ENCODE measurements around the gene EOMES. TPM values are rescaled to one million over a fixed set of nuclear protein-coding genes. Genes with fewer than 3 reads are reported as not detected.

Gene EOMES
- total and polyA plus RNA-seq, 12 donors = 0.10 to 1.2 (median 0.35) TPM

DNA sequence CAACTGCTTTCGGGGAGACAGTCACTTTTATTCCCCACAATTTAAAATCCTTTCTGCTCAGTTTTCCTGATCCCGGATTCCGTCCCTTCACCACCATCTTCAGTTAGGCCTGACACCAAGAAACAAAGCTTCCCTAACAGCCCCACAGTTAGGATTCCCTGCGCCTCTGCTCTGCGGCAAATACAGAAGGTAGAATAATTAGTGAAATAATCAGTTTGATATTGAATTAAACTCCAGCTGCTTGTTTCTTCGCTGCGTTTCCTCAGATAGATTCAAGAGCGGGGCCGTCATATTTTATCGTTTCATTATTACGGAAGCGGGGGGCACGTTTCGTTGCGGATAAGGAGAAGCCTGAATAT is 1.3 kb upstream of the EOMES start:
- Histone ChIP-seq H3K4me3 (peak overlapping the region in 1 of 4 donors; percentile 30), H3K36me3 (replicated peaks in 1 of 2) (no peaks in the 10 kb centered on the region), H3K27me3 (peaks cover 92% of the 10 kb centered on the region), H3K9me3 (replicated peaks in 1 of 3) (no peaks in the 10 kb centered on the region), H3K4me1 (replicated peaks in 1 of 2) (peaks cover 10 to 35% of the 10 kb centered on the region in 2 donors), H3K27ac (no peak overlapping the region)
- WGBS, 4 donors = 6 to 9% (median 6%) methylated on average over 15 of the region's 15 CpGs
- no peak for TF ChIP-seq POLR2A (IDR thresholded peaks at IDR 0.05)
- no peak for TF ChIP-seq CTCF (IDR thresholded peaks at IDR 0.05)
- DNase-seq = no peak
- intact Hi-C loops (cut with DNase I) = no loop called here

GRCh38 chr3:27723001-27723445 is 900 bp upstream of the EOMES start:
- TF ChIP-seq CTCF (IDR thresholded peaks at IDR 0.05) = no peak
- no peak for TF ChIP-seq POLR2A (IDR thresholded peaks at IDR 0.05)
- Histone ChIP-seq H3K27me3 (peaks cover 88% of the 10 kb centered on the region), H3K4me1 (replicated peaks in 1 of 2) (peaks cover 10 to 32% of the 10 kb centered on the region in 2 donors), H3K36me3 (replicated peaks in 1 of 2) (no peaks in the 10 kb centered on the region), H3K9me3 (replicated peaks in 1 of 3) (no peaks in the 10 kb centered on the region), H3K27ac (no peak overlapping the region), H3K4me3 (peak overlapping the region in 1 of 4 donors; percentile 30)
- intact Hi-C loops (cut with DNase I) = no loop called here
- WGBS, 4 donors = 7 to 11% (median 8%) methylated on average over 13 of the region's 13 CpGs
- no peak for DNase-seq

GRCh38 chr3:27720899-27721716 is 1.0 kb downstream of the EOMES start:
- Histone ChIP-seq H3K36me3 (replicated peaks in 1 of 2) (no peaks in the 10 kb centered on the region), H3K27ac (no peak overlapping the region), H3K4me1 (replicated peaks in 1 of 2) (peaks cover 10 to 32% of the 10 kb centered on the region in 2 donors), H3K4me3 (peak overlapping the region in 1 of 4 donors; percentile 64), H3K27me3 (peaks cover 87% of the 10 kb centered on the region), H3K9me3 (replicated peaks in 1 of 3) (no peaks in the 10 kb centered on the region)
- TF ChIP-seq POLR2A (IDR thresholded peaks at IDR 0.05) (no peak), CTCF (IDR thresholded peaks at IDR 0.05) (no peak)
- DNase-seq = no peak
- WGBS, 4 donors = 2 to 5% (median 2%) methylated on average over 16 to 64 of the region's 64 CpGs
- intact Hi-C loops (cut with DNase I) = no loop called here

DNA sequence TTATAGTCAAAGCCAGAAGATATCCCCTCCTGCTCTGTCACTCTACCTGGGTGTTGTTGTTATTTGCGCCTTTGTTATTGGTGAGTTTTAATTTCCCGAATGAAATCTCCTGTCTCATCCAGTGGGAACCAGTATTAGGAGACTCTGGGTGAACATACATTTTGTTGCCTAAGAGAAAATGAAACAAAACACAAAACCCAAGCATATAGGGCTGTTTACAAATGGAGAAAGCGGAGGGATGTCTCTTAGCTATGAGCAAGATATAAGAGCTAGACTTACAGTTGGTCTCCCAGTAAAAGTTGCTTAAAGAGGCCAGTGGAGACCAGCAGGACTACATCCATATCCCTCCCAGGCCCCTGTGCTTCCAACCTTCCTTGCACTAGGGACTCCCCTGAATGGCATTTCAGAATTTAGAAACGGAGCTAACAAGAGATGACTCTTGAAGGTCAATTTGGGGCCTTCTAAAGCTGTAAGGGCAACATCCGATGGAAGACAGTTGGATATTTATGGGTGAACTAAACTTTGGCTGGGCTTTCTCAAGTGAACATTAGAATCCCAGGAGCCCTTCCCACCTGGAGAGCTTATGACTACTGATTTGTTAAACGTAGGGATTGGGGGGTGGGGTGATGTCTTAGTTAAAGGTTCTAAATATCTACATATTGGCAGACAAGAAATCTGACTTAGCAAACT is 2.7 kb downstream of the EOMES start:
- Histone ChIP-seq H3K9me3 (replicated peaks in 1 of 3) (no peaks in the 10 kb centered on the region), H3K36me3 (replicated peaks in 1 of 2) (no peaks in the 10 kb centered on the region), H3K27me3 (peaks cover 85% of the 10 kb centered on the region), H3K4me1 (replicated peaks in 1 of 2) (peaks cover 10 to 32% of the 10 kb centered on the region in 2 donors), H3K4me3 (no peak overlapping the region), H3K27ac (no peak overlapping the region)
- DNase-seq = no peak
- TF ChIP-seq CTCF (IDR thresholded peaks at IDR 0.05) = no peak
- TF ChIP-seq POLR2A (IDR thresholded peaks at IDR 0.05) = no peak
- WGBS, 4 donors = 68 to 76% (median 72%) methylated on average over 6 of the region's 6 CpGs
- intact Hi-C loops (cut with DNase I) = no loop called here
